ENCODE results near the gene KAZN.

GRCh38 chr1:14599183-14599791, 802 bp downstream of the KAZN start:
- TF ChIP-seq POLR2A (IDR thresholded peaks at IDR 0.05) (no peak), EP300 (IDR thresholded peaks at IDR 0.05) (no peak)
- TF ChIP-seq, protein P1, sequence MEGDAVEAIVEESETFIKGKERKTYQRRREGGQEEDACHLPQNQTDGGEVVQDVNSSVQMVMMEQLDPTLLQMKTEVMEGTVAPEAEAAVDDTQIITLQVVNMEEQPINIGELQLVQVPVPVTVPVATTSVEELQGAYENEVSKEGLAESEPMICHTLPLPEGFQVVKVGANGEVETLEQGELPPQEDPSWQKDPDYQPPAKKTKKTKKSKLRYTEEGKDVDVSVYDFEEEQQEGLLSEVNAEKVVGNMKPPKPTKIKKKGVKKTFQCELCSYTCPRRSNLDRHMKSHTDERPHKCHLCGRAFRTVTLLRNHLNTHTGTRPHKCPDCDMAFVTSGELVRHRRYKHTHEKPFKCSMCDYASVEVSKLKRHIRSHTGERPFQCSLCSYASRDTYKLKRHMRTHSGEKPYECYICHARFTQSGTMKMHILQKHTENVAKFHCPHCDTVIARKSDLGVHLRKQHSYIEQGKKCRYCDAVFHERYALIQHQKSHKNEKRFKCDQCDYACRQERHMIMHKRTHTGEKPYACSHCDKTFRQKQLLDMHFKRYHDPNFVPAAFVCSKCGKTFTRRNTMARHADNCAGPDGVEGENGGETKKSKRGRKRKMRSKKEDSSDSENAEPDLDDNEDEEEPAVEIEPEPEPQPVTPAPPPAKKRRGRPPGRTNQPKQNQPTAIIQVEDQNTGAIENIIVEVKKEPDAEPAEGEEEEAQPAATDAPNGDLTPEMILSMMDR (IDR thresholded peaks at IDR 0.05), result no peak
